H9 (cell line): Measurements from ENCODE around the gene HAGHL. TPM values are rescaled to one million over a fixed set of nuclear protein-coding genes. Genes with fewer than 3 reads are reported as not detected.

Experiments used
- DNase-seq: peaks from one replicate; pipeline ENCODE4 v3.0.0-alpha.2; 2017
- H2AFZ ChIP-seq: one replicate; pipeline ENCODE4 v1.6.1; 2013; ENCODE audit warnings: mild to moderate bottlenecking, low read length, control low read depth, moderate library complexity
- H2AK5ac ChIP-seq: 2 replicates; pipeline ENCODE4 v1.6.1; 2013; ENCODE audit warnings: low read length, control low read depth, mixed read lengths; ENCODE audit not compliant: insufficient read length
- H2BK120ac ChIP-seq: one replicate; pipeline ENCODE4 v1.6.1; 2013; ENCODE audit warnings: low read depth, mild to moderate bottlenecking, low read length, control low read depth, inconsistent platforms; ENCODE audit not compliant: poor library complexity, severe bottlenecking
- H2BK12ac ChIP-seq: 2 replicates; pipeline ENCODE4 v1.6.1; 2013; ENCODE audit warnings: low read length, control low read depth, mixed read lengths, low read depth; ENCODE audit not compliant: insufficient read length
- H2BK15ac ChIP-seq: 2 replicates; pipeline ENCODE4 v1.6.1; 2013; ENCODE audit warnings: low read depth, low read length, control low read depth
- H2BK20ac ChIP-seq: one replicate; pipeline ENCODE4 v1.6.1; 2013; ENCODE audit warnings: low read depth, mild to moderate bottlenecking, low read length, control low read depth, inconsistent platforms; ENCODE audit not compliant: poor library complexity, severe bottlenecking
- H2BK5ac ChIP-seq: 2 replicates; pipeline ENCODE4 v1.6.1; 2013; ENCODE audit warnings: low read length, control low read depth, mixed read lengths; ENCODE audit not compliant: insufficient read length
- H3K14ac ChIP-seq: 2 replicates; pipeline ENCODE4 v1.6.1; 2013; ENCODE audit warnings: low read length, control low read depth; ENCODE audit not compliant: insufficient read depth
- H3K18ac ChIP-seq: 2 replicates; pipeline ENCODE4 v1.6.1; 2013; ENCODE audit warnings: low read depth, mild to moderate bottlenecking, mixed read lengths, low read length, control low read depth; ENCODE audit not compliant: insufficient read length
- H3K23ac ChIP-seq: 2 replicates; pipeline ENCODE4 v1.6.1; 2013; ENCODE audit warnings: low read length, control low read depth, mixed read lengths, low read depth; ENCODE audit not compliant: insufficient read length
- H3K23me2 ChIP-seq: 2 replicates; pipeline ENCODE4 v1.6.1; 2013; ENCODE audit warnings: low read depth, mild to moderate bottlenecking, mixed read lengths, low read length, control low read depth; ENCODE audit not compliant: insufficient read length, poor library complexity, severe bottlenecking
- H3K27ac ChIP-seq: 2 replicates; pipeline ENCODE4 v1.5.1; 2013; ENCODE audit warnings: low read length, control low read depth, mixed read lengths, low read depth; ENCODE audit not compliant: insufficient read length
- H3K27me3 ChIP-seq: 2 replicates; pipeline ENCODE4 v1.6.1; 2013; ENCODE audit warnings: low read length, control low read depth, inconsistent platforms; ENCODE audit not compliant: insufficient read depth
- H3K4ac ChIP-seq: 2 replicates; pipeline ENCODE4 v1.6.1; 2013; ENCODE audit warnings: low read depth, mild to moderate bottlenecking, control low read depth, inconsistent platforms, low read length, moderate library complexity
- H3K4me1 ChIP-seq: 2 replicates; pipeline ENCODE4 v1.6.1; 2013; ENCODE audit warnings: low read length, control low read depth, inconsistent platforms; ENCODE audit not compliant: insufficient read depth
- H3K4me2 ChIP-seq: 2 replicates; pipeline ENCODE4 v1.6.1; 2013; ENCODE audit warnings: low read length, control low read depth, mixed read lengths; ENCODE audit not compliant: insufficient read length, insufficient read depth
- H3K56ac ChIP-seq: 2 replicates; pipeline ENCODE4 v1.6.1; 2013; ENCODE audit warnings: low read depth, mild to moderate bottlenecking, mixed read lengths, low read length, control low read depth; ENCODE audit not compliant: insufficient read length
- H3K79me1 ChIP-seq: 2 replicates; pipeline ENCODE4 v1.6.1; 2013; ENCODE audit warnings: low read depth, mild to moderate bottlenecking, moderate library complexity, low read length, control low read depth, inconsistent platforms; ENCODE audit not compliant: insufficient read depth, poor library complexity, severe bottlenecking
- H3K79me2 ChIP-seq: 2 replicates; pipeline ENCODE4 v1.6.1; 2013; ENCODE audit warnings: low read length, control low read depth, inconsistent platforms; ENCODE audit not compliant: insufficient read depth
- H3K9ac ChIP-seq: 2 replicates; pipeline ENCODE4 v1.6.1; 2013; ENCODE audit warnings: low read length, control low read depth, mixed read lengths; ENCODE audit not compliant: insufficient read length; ENCODE audit errors: extremely low read depth
- H3K9me3 ChIP-seq: one replicate; pipeline ENCODE4 v1.6.1; 2013; ENCODE audit warnings: low read depth, low read length, inconsistent platforms; ENCODE audit not compliant: control insufficient read depth
- H3T11ph ChIP-seq: one replicate; pipeline ENCODE4 v1.6.1; 2013; ENCODE audit warnings: mild to moderate bottlenecking, low read length, control low read depth, inconsistent platforms
- H4K20me1 ChIP-seq: one replicate; pipeline ENCODE4 v1.6.1; 2013; ENCODE audit not compliant: control insufficient read depth, insufficient read length, insufficient read depth
- H4K5ac ChIP-seq: 2 replicates; pipeline ENCODE4 v1.6.1; 2013; ENCODE audit warnings: low read depth, mild to moderate bottlenecking, mixed read lengths, low read length, control low read depth; ENCODE audit not compliant: insufficient read length
- H4K8ac ChIP-seq: replicated peaks from 2 replicates; pipeline ENCODE4 v1.6.1; 2013; ENCODE audit warnings: low read length, control low read depth, mixed read lengths, low read depth; ENCODE audit not compliant: insufficient read length
- H4K91ac ChIP-seq: 2 replicates; pipeline ENCODE4 v1.6.1; 2013; ENCODE audit warnings: low read depth, mild to moderate bottlenecking, moderate library complexity, mixed read lengths, low read length, control low read depth; ENCODE audit not compliant: insufficient read length
- H3K27ac Mint-ChIP-seq, 3 experiments: 2 replicates in 2 of 3; 3 replicates in 1 of 3; pipeline ENCODE4 v1.8.0; 2020 to 2021; ENCODE audit warnings: mixed read lengths in 3 of 3, mild to moderate bottlenecking in 1 of 3, moderate library complexity in 1 of 3
- H3K27me3 Mint-ChIP-seq: 2 replicates; pipeline ENCODE4 v1.8.0; 2021; ENCODE audit warnings: low read depth, mild to moderate bottlenecking, moderate library complexity, mixed read lengths
- H3K36me3 Mint-ChIP-seq, 3 experiments: 2 replicates in 2 of 3; 3 replicates in 1 of 3; pipeline ENCODE4 v1.8.0; 2020 to 2021; ENCODE audit warnings: low read depth in 3 of 3, mixed read lengths in 3 of 3; ENCODE audit not compliant: insufficient read depth in 1 of 3
- H3K4me1 Mint-ChIP-seq, 2 experiments: 2 replicates each; pipeline ENCODE4 v1.8.0; 2020; ENCODE audit warnings: mixed read lengths in 2 of 2
- H3K4me3 Mint-ChIP-seq, 2 experiments: 2 replicates in 1 of 2; 3 replicates in 1 of 2; pipeline ENCODE4 v1.8.0; 2020 to 2021; ENCODE audit warnings: mild to moderate bottlenecking in 2 of 2, mixed read lengths in 2 of 2, moderate library complexity in 1 of 2
- H3K9me3 Mint-ChIP-seq, 2 experiments: 2 replicates in 1 of 2; 3 replicates in 1 of 2; pipeline ENCODE4 v1.8.0; 2020; ENCODE audit warnings: mild to moderate bottlenecking in 2 of 2, mixed read lengths in 2 of 2, moderate library complexity in 1 of 2
- WGBS: extraction: QIAGEN DNeasy Blood & Tissue Kit; methylation state at CpG from one replicate; pipeline ENCODE4 v1.1.7; 2013; ENCODE audit warnings: missing lambda C conversion rate, low lambda C conversion rate, mixed read lengths; ENCODE audit not compliant: insufficient read length; ENCODE audit errors: extremely low coverage; 5-methylcytosine and 5-hydroxymethylcytosine counted together
- total RNA-seq: library from RNA; stranded (reverse); gene quantifications from 2 replicates; pipeline ENCODE4 v1.2.1, GENCODE V29; 2021
- TF ChIP-seq, protein P1 (sequence below): fragments of 200-600 bp; sonication (generic); conservative IDR thresholded peaks from 3 replicates; pipeline ENCODE4 v1.8.0; 2021; ENCODE audit warnings: antibody characterized with exemption, mild to moderate bottlenecking

HAGHL gene
- total RNA-seq, 1 experiment from 2014 or later: 25.2 TPM

DNA sequence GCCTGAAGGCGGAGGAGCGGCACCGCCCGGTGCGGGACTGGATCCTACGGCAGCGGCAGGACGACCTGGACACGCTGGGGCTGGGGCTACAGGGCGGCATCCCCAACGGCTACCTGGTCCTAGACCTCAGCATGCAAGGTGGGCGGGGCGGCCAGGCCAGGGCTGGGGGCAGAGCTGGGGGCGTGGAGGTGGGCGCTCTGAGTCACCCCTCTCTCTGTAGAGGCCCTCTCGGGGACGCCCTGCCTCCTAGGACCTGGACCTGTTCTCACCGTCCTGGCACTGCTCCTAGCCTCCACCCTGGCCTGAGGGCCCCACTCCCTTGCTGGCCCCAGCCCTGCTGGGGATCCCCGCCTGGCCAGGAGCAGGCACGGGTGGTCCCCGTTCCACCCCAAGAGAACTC, 41.5 kb downstream of the HAGHL start:
- TF ChIP-seq, protein P1, sequence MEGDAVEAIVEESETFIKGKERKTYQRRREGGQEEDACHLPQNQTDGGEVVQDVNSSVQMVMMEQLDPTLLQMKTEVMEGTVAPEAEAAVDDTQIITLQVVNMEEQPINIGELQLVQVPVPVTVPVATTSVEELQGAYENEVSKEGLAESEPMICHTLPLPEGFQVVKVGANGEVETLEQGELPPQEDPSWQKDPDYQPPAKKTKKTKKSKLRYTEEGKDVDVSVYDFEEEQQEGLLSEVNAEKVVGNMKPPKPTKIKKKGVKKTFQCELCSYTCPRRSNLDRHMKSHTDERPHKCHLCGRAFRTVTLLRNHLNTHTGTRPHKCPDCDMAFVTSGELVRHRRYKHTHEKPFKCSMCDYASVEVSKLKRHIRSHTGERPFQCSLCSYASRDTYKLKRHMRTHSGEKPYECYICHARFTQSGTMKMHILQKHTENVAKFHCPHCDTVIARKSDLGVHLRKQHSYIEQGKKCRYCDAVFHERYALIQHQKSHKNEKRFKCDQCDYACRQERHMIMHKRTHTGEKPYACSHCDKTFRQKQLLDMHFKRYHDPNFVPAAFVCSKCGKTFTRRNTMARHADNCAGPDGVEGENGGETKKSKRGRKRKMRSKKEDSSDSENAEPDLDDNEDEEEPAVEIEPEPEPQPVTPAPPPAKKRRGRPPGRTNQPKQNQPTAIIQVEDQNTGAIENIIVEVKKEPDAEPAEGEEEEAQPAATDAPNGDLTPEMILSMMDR: no peak
- Mint-ChIP-seq H3K36me3 (no peaks in the 10 kb centered on the region), H3K27me3 (peaks cover 5% of the 10 kb centered on the region), H3K9me3 (no peaks in the 10 kb centered on the region; a peak in 1 of 5 replicates), H3K4me1 (peaks cover 0 to 3% of the 10 kb centered on the region in 2 experiments; a peak in 1 of 4 replicates), H3K4me3 (no peak overlapping the region), H3K27ac (no peak overlapping the region)
- Histone ChIP-seq H2BK12ac (no peak overlapping the region), H3K18ac (no peak overlapping the region), H2AK5ac (no peak overlapping the region), H4K20me1 (no peaks in the 10 kb centered on the region), H3K23me2 (no peaks in the 10 kb centered on the region), H3K4me2 (no peak overlapping the region), H2BK120ac (no peak overlapping the region), H4K8ac (no peak overlapping the region), H3K9ac (no peak overlapping the region), H2BK5ac (no peak overlapping the region), H2BK20ac (no peak overlapping the region), H3K4me1 (no peaks in the 10 kb centered on the region), H4K5ac (no peak overlapping the region), H2AFZ (no peak overlapping the region), H3K79me1 (no peaks in the 10 kb centered on the region), H4K91ac (no peak overlapping the region), H3K27me3 (no peaks in the 10 kb centered on the region), H3K9me3 (no peaks in the 10 kb centered on the region), H3K23ac (no peak overlapping the region), H3K56ac (no peak overlapping the region), H3K27ac (no peak overlapping the region), H2BK15ac (no peak overlapping the region), H3K79me2 (no peaks in the 10 kb centered on the region), H3K4ac (no peak overlapping the region), H3T11ph (no peak overlapping the region), H3K14ac (no peak overlapping the region)
- no CpG with 5 or more reads among the region's 21 CpGs for whole genome bisulfite sequencing
- DNase-seq: no peak
